ENCODE measurements around the gene GPBP1L1.

The GPBP1L1 gene

DNA sequence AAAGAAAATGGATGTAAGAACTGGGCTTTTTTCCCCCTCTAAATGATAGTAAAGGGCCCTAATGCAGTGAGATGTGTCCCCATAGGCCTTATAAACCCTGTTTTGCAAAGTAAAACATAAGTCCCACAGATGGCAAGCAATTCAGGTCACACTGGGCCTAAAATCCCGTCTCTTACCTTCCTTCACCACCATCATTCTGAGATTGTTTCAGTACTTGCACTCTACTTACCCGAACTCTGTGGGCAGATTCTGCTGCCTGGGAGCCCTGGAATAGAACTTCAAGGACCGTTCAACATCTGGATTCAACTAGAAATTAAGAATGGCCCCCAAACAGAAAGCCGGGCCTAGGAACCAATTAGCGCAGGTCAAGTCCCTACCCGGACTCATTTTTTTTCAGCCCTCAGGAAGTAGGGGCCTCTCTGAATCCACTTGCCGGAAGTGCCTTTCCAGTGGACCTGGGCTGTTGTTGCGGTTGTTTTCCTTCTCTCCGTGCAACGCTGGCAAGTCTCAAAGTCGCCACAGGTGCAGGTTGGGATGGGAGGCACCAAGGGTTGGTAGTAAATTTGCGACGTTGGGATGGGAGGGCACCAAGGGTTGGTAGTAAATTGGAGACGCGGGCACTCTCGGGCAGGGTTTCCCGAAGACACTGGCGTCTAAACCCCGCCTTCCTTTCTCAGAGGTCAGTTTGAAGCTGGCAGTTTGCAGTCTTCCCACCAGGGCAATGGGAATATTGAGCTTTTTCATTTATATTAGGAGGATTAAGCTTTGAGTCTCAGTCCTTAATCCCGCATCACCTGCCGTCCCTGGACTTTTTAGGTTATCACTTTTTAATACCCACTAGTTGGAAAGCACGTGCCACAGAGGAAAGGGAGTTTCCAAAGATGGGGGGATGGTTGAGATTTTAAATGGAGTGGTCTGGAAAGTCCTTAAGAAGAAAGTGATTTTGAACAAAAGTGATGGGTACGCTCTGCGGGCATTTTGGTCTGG, 1.7 kb upstream of the GPBP1L1 start, which contains the start of gene TMEM69:
Gene TMEM69, plus strand, starts transcription at position 428 of the 987 bp plus-strand sequence. CDS start 2,888 bp downstream, outside the sequence.
- no peak for TF ChIP-seq ZNF274 (IDR thresholded peaks at IDR 0.05; ENCODE audit: low read depth, low read length)
- TF ChIP-seq YY1 (IDR thresholded peaks at IDR 0.05; ENCODE audit: insufficient read depth, insufficient read length): peak; percentile 44
- TF ChIP-seq SUZ12 (IDR thresholded peaks at IDR 0.05; ENCODE audit: extremely low read depth, insufficient read depth, insufficient read length): no peak

DNA sequence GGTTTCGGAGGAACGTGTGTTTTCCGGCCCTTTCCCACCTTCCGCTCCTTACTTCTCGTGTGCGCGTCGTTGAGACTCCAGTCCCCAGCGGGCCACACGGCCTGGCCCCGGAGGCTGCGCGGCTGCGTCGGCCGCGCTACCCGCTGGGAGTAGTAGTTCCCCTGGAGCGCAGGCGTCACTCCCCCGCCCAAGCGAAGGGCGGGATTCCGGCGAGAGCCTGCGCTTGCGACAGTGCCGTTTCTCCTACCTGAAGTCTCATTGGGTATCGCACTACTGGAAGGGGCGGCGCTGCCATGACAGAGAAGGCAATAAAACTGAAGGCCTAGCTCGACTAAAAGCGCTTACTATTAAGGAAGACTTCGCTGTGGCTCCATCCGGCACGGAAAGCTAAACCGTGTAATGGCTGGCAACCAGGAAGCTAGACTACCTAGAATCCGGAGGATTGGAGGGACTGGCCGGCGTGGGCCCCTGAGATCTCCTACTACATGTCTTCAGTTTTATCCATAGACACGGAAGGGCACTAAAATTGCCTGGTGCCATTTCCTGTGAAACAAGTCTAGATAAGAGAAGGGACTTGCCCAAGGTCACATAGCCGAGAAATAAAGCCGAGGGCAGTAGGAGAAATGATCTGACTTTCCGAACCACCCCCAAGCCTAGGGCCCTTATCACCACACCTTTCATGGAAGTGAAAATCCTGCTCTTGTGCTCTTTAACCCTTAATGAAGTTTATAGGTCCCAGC, 851 bp upstream of the GPBP1L1 start:
- Histone ChIP-seq H3K9ac (ENCODE audit: insufficient read length, low read depth) (peak overlapping the region; percentile 98), H3K4me1 (ENCODE audit: insufficient read depth, insufficient read length) (no peaks in the 10 kb centered on the region), H3K4me3 (ENCODE audit: insufficient read length, low read depth) (peak overlapping the region; percentile 98), H3K27me3 (ENCODE audit: insufficient read depth, insufficient read length) (no peaks in the 10 kb centered on the region), H3K9me3 (ENCODE audit: insufficient read depth, low read length) (no peaks in the 10 kb centered on the region), H3K36me3 (ENCODE audit: insufficient read depth, insufficient read length, low read length) (peaks cover 31% of the 10 kb centered on the region)
- TF ChIP-seq YY1 (IDR thresholded peaks at IDR 0.05; ENCODE audit: insufficient read depth, insufficient read length) (peak; percentile 50), SUZ12 (IDR thresholded peaks at IDR 0.05; ENCODE audit: extremely low read depth, insufficient read depth, insufficient read length) (no peak)
- DNase-seq (ENCODE audit: low read depth, low spot score): peak; percentile 99

More for the DNA sequence above, 1.7 kb upstream of the GPBP1L1 start, which contains the start of gene TMEM69:
- peak within 1 kb of the TSS; percentile 98 for H3K4me3 ChIP-seq (ENCODE audit: insufficient read length, low read depth)
- no peaks in the 10 kb centered on the region for H3K27me3 ChIP-seq (ENCODE audit: insufficient read depth, insufficient read length)
- DNase-seq (ENCODE audit: low read depth, low spot score): peak; percentile 88
- H3K4me1 ChIP-seq (ENCODE audit: insufficient read depth, insufficient read length): no peaks in the 10 kb centered on the region
- peaks cover 39% of the 10 kb centered on the region for H3K36me3 ChIP-seq (ENCODE audit: insufficient read depth, insufficient read length, low read length)
- peak within 1 kb of the TSS; percentile 98 for H3K9ac ChIP-seq (ENCODE audit: insufficient read length, low read depth)
- no peaks in the 10 kb centered on the region for H3K9me3 ChIP-seq (ENCODE audit: insufficient read depth, low read length)

DNA sequence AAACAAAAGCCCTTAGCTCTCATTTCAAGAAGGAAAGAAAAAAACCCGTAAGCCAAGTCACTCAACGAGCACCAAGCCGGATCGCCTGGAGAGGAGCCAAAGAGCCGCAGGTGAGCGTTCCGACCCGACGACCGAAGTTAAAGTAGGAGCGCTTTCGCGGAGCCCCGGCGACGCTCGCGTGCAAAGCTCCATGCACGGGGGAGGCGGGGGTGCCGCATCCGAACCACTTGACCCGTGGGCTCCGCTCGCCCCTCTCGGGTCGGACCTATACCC, 382 bp downstream of the GPBP1L1 start:
- Histone ChIP-seq H3K36me3 (ENCODE audit: insufficient read depth, insufficient read length, low read length) (peaks cover 20% of the 10 kb centered on the region), H3K9ac (ENCODE audit: insufficient read length, low read depth) (peak overlapping the region; percentile 98), H3K27me3 (ENCODE audit: insufficient read depth, insufficient read length) (no peaks in the 10 kb centered on the region), H3K4me3 (ENCODE audit: insufficient read length, low read depth) (peak overlapping the region; percentile 98), H3K9me3 (ENCODE audit: insufficient read depth, low read length) (no peaks in the 10 kb centered on the region), H3K4me1 (ENCODE audit: insufficient read depth, insufficient read length) (no peaks in the 10 kb centered on the region)
- TF ChIP-seq YY1 (IDR thresholded peaks at IDR 0.05; ENCODE audit: insufficient read depth, insufficient read length) (no peak), ZNF274 (IDR thresholded peaks at IDR 0.05; ENCODE audit: low read depth, low read length) (no peak), SUZ12 (IDR thresholded peaks at IDR 0.05; ENCODE audit: extremely low read depth, insufficient read depth, insufficient read length) (no peak)
- DNase-seq (ENCODE audit: low read depth, low spot score): peak; percentile 68

DNA sequence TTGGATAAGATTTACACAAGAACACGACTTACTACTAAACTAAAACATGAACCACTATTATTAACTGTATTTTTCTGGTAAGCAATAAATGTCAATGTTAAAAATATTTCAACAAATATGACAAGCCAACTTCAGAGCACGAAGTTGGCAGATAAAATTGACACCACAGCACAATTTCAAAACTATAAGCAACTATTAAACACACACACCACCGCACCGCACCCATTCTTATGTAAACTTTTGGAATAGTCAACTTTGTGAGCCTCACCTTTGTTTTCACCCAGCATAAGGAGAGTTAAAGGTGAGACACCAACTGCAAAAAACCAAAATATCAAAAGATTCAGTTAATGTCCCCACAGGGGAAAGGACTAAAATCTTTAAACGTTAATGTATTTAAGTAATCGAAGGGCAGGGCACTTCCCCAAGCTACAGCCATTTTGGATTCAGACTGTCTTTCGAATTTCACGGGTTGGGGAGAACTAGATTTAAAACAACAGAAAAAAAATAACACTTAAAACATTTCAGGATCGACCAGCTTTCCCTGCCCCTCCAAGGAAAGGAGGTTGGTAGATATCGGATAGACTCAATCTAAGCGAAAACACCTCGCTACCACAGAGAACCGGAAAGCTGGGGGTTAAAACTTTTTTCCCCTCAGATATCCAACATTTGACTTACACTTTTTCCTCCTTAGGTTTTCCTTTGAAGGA, 872 bp downstream of the GPBP1L1 start:
- no peak for DNase-seq (ENCODE audit: low read depth, low spot score)

DNA sequence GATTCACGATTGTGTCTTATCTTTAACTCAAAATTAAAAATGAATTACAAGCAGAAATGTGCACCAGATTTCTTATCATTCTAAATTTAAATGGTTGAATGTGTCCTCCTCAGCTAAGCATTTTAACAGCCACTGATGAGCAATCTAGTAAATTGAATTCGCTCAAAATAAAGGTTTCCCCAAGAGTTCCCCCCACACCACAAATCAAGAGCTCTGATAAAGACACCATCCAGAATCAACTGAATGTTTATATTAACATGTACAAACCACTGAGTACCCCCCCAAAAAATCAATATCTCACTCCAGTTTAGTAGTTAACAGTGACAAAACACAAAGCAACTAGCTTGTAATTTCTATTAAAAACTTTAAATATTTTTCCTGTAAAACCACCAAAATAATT, 1.9 kb downstream of the GPBP1L1 start:
- Histone ChIP-seq H3K36me3 (ENCODE audit: insufficient read depth, insufficient read length, low read length) (peaks cover 4% of the 10 kb centered on the region), H3K9ac (ENCODE audit: insufficient read length, low read depth) (no peak overlapping the region), H3K4me3 (ENCODE audit: insufficient read length, low read depth) (no peak overlapping the region), H3K27me3 (ENCODE audit: insufficient read depth, insufficient read length) (no peaks in the 10 kb centered on the region), H3K9me3 (ENCODE audit: insufficient read depth, low read length) (no peaks in the 10 kb centered on the region), H3K4me1 (ENCODE audit: insufficient read depth, insufficient read length) (no peaks in the 10 kb centered on the region)
- TF ChIP-seq SUZ12 (IDR thresholded peaks at IDR 0.05; ENCODE audit: extremely low read depth, insufficient read depth, insufficient read length) (no peak), YY1 (IDR thresholded peaks at IDR 0.05; ENCODE audit: insufficient read depth, insufficient read length) (no peak), ZNF274 (IDR thresholded peaks at IDR 0.05; ENCODE audit: low read depth, low read length) (no peak)
- DNase-seq (ENCODE audit: low read depth, low spot score): no peak

More for the DNA sequence above, 872 bp downstream of the GPBP1L1 start:
- H3K4me1 ChIP-seq (ENCODE audit: insufficient read depth, insufficient read length): no peaks in the 10 kb centered on the region
- H3K9me3 ChIP-seq (ENCODE audit: insufficient read depth, low read length): no peaks in the 10 kb centered on the region
- H3K9ac ChIP-seq (ENCODE audit: insufficient read length, low read depth): peak overlapping the region; percentile 98
- TF ChIP-seq SUZ12 (IDR thresholded peaks at IDR 0.05; ENCODE audit: extremely low read depth, insufficient read depth, insufficient read length) (no peak), ZNF274 (IDR thresholded peaks at IDR 0.05; ENCODE audit: low read depth, low read length) (no peak), YY1 (IDR thresholded peaks at IDR 0.05; ENCODE audit: insufficient read depth, insufficient read length) (peak; percentile 18)
- H3K27me3 ChIP-seq (ENCODE audit: insufficient read depth, insufficient read length): no peaks in the 10 kb centered on the region
- H3K4me3 ChIP-seq (ENCODE audit: insufficient read length, low read depth): peak overlapping the region; percentile 98
- H3K36me3 ChIP-seq (ENCODE audit: insufficient read depth, insufficient read length, low read length): peaks cover 15% of the 10 kb centered on the region

DNA sequence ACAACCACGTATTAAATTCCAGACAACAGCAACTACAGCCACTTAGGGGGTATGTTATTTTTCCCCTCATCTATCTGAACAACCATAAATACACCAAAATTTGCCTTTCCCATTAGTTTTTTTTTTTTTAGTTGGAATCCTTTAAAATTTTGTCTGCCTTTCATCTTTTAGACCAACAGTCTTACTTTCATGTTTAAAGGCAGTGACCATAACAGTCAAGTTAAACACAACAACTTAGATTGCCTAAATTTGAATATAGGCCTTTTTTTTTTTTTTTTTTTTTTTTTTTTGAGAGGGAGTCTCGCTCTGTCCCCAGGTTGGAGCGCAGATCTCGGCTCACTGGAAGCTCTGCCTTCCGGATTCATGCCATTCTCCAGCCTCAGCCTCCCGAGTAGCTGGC, 3.4 kb downstream of the GPBP1L1 start:
- Histone ChIP-seq H3K36me3 (ENCODE audit: insufficient read depth, insufficient read length, low read length) (peaks cover 3% of the 10 kb centered on the region), H3K4me1 (ENCODE audit: insufficient read depth, insufficient read length) (no peaks in the 10 kb centered on the region), H3K27me3 (ENCODE audit: insufficient read depth, insufficient read length) (no peaks in the 10 kb centered on the region), H3K9ac (ENCODE audit: insufficient read length, low read depth) (no peak overlapping the region), H3K4me3 (ENCODE audit: insufficient read length, low read depth) (no peak overlapping the region), H3K9me3 (ENCODE audit: insufficient read depth, low read length) (no peaks in the 10 kb centered on the region)
- DNase-seq (ENCODE audit: low read depth, low spot score): no peak
- no peak for TF ChIP-seq ZNF274 (IDR thresholded peaks at IDR 0.05; ENCODE audit: low read depth, low read length)
- no peak for TF ChIP-seq YY1 (IDR thresholded peaks at IDR 0.05; ENCODE audit: insufficient read depth, insufficient read length)
- TF ChIP-seq SUZ12 (IDR thresholded peaks at IDR 0.05; ENCODE audit: extremely low read depth, insufficient read depth, insufficient read length): no peak
